Suprapubic skin (tissue), 3 donors: ENCODE results near the gene SLC5A1.

Experiments
- CTCF ChIP-seq, 2 donors: fragments of 200-600 bp in 1 of 2; fragments of 450-650 bp in 1 of 2; sonication (generic) in 1 of 2; IDR thresholded peaks; one replicate each; pipeline ENCODE4 v1.5.1; 2016 to 2019; ENCODE audit warnings: antibody characterized with exemption in 2 of 2, mild to moderate bottlenecking in 1 of 2, moderate library complexity in 1 of 2
- POLR2A ChIP-seq, 2 donors: fragments of 450-650 bp; IDR thresholded peaks; one replicate each; pipeline ENCODE4 v1.6.1; 2017; ENCODE audit warnings: antibody characterized with exemption in 2 of 2, mild to moderate bottlenecking in 2 of 2, moderate library complexity in 2 of 2

DNA sequence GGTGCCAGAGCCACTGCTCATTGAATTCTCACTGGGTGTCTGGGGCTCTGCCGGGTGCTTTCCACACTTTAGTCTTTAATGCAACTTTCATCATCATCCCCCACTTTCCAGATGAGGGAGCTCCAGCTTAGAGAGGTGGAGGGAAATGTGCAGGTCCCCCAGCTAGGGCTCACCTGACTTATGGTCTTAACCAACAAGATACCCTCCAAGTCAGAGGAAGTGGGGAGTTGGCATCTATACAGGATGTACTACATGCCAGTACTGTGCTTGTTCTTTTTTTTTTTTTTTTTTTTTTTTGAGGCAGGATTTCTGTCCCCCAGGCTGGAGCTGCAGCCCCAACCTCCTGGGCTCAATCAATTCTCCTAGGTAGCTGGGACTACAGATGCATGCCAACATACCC lies 89.7 kb downstream of the SLC5A1 start:
- no peak for TF ChIP-seq POLR2A (IDR thresholded peaks at IDR 0.05)
- no peak for TF ChIP-seq CTCF (IDR thresholded peaks at IDR 0.05)
